Stimulated activated naive CD8-positive, alpha-beta T cell treated with anti-CD3 and anti-CD28 coated beads, Interleukin-15, amount 100 ng/mL, for 72 hours (primary cell): Measurements from ENCODE around the gene SMAD6.

Experiments
- ATAC-seq: fragments of 150-1000 bp; cut with Tn5 transposase; 2 replicates; pipeline ENCODE4 v1.10.0; 2021; ENCODE audit warnings: mild to moderate bottlenecking, moderate library complexity
- DNase-seq, 2 donors: peaks; one replicate each; pipeline ENCODE4 v3.0.0; 2021 to 2022
- H3K27ac Mint-ChIP-seq, 2 donors: one replicate each; pipeline ENCODE4 v1.8.0; 2022; ENCODE audit warnings: mild to moderate bottlenecking in 2 of 2, mixed read lengths in 2 of 2, moderate library complexity in 2 of 2
- H3K27me3 Mint-ChIP-seq: one replicate; pipeline ENCODE4 v1.8.0; 2022; ENCODE audit warnings: mixed read lengths
- H3K4me1 Mint-ChIP-seq: one replicate; pipeline ENCODE4 v1.8.0; 2022; ENCODE audit warnings: mild to moderate bottlenecking, mixed read lengths
- H3K4me3 Mint-ChIP-seq, 2 donors: one replicate each; pipeline ENCODE4 v1.8.0; 2022; ENCODE audit warnings: mild to moderate bottlenecking in 2 of 2, mixed read lengths in 2 of 2, moderate library complexity in 1 of 2
- H3K9me3 Mint-ChIP-seq, 2 donors: one replicate each; pipeline ENCODE4 v1.8.0; 2022; ENCODE audit warnings: mixed read lengths in 2 of 2

Gene SMAD6

GRCh38 chr15:66784174-66784573 is 82.1 kb downstream of the SMAD6 start:
- H3K4me3 Mint-ChIP-seq: no peak overlapping the region
- DNase-seq (no peak), ATAC-seq (no peak)
- no peaks in the 10 kb centered on the region for H3K4me1 Mint-ChIP-seq
- H3K27me3 Mint-ChIP-seq: no peaks in the 10 kb centered on the region
- H3K9me3 Mint-ChIP-seq: no peaks in the 10 kb centered on the region
- H3K27ac Mint-ChIP-seq: no peak overlapping the region

- Mint-ChIP-seq H3K27me3 (no peaks in the 10 kb centered on the region), H3K4me3 (no peak overlapping the region), H3K9me3 (no peaks in the 10 kb centered on the region), H3K4me1 (no peaks in the 10 kb centered on the region), H3K27ac (no peak overlapping the region)
- no peak for ATAC-seq
- no peak for DNase-seq
Measured at GRCh38 chr15:66785637-66786036, 83.6 kb downstream of the SMAD6 start.

GRCh38 chr15:66786222-66786621 is 84.2 kb downstream of the SMAD6 start:
- DNase-seq: no peak
- H3K27ac Mint-ChIP-seq: no peak overlapping the region
- H3K9me3 Mint-ChIP-seq: no peaks in the 10 kb centered on the region
- no peak overlapping the region for H3K4me3 Mint-ChIP-seq
- no peak for ATAC-seq
- H3K4me1 Mint-ChIP-seq: no peaks in the 10 kb centered on the region
- no peaks in the 10 kb centered on the region for H3K27me3 Mint-ChIP-seq

- ATAC-seq: no peak
- Mint-ChIP-seq H3K9me3 (no peaks in the 10 kb centered on the region), H3K27me3 (no peaks in the 10 kb centered on the region), H3K4me1 (no peaks in the 10 kb centered on the region), H3K27ac (peak overlapping the region; percentile 9 to 84), H3K4me3 (no peak overlapping the region)
- DNase-seq: no peak
Measured at GRCh38 chr15:66786708-66787488, 84.9 kb downstream of the SMAD6 start.

- Mint-ChIP-seq H3K27me3 (no peaks in the 10 kb centered on the region), H3K4me1 (no peaks in the 10 kb centered on the region), H3K27ac (no peak overlapping the region), H3K9me3 (no peaks in the 10 kb centered on the region), H3K4me3 (no peak overlapping the region)
- no peak for ATAC-seq
- no peak for DNase-seq
Measured at GRCh38 chr15:66787489-66787871, 85.4 kb downstream of the SMAD6 start.

GRCh38 chr15:66788024-66788423 is 86.0 kb downstream of the SMAD6 start:
- no peak overlapping the region for H3K4me3 Mint-ChIP-seq
- H3K4me1 Mint-ChIP-seq: no peaks in the 10 kb centered on the region
- DNase-seq (no peak), ATAC-seq (no peak)
- no peaks in the 10 kb centered on the region for H3K27me3 Mint-ChIP-seq
- no peaks in the 10 kb centered on the region for H3K9me3 Mint-ChIP-seq
- no peak overlapping the region for H3K27ac Mint-ChIP-seq

GRCh38 chr15:66789029-66790025 is 87.3 kb downstream of the SMAD6 start:
- ATAC-seq: no peak

GRCh38 chr15:66795851-66796250 is 93.8 kb downstream of the SMAD6 start:
- Mint-ChIP-seq H3K27ac (no peak overlapping the region), H3K27me3 (peaks cover 9% of the 10 kb centered on the region), H3K4me1 (no peaks in the 10 kb centered on the region), H3K9me3 (no peaks in the 10 kb centered on the region), H3K4me3 (no peak overlapping the region)
- ATAC-seq (no peak), DNase-seq (no peak)

More at GRCh38 chr15:66789029-66790025, 87.3 kb downstream of the SMAD6 start:
- H3K4me3 Mint-ChIP-seq: no peak overlapping the region
- no peaks in the 10 kb centered on the region for H3K4me1 Mint-ChIP-seq
- no peak overlapping the region for H3K27ac Mint-ChIP-seq
- H3K27me3 Mint-ChIP-seq: no peaks in the 10 kb centered on the region
- H3K9me3 Mint-ChIP-seq: no peaks in the 10 kb centered on the region
- DNase-seq: no peak

GRCh38 chr15:66796343-66796742 is 94.3 kb downstream of the SMAD6 start:
- Mint-ChIP-seq H3K4me1 (no peaks in the 10 kb centered on the region), H3K27me3 (peaks cover 9% of the 10 kb centered on the region), H3K4me3 (no peak overlapping the region), H3K27ac (no peak overlapping the region), H3K9me3 (no peaks in the 10 kb centered on the region)
- DNase-seq: no peak
- no peak for ATAC-seq

- DNase-seq (no peak), ATAC-seq (no peak)
- no peaks in the 10 kb centered on the region for H3K4me1 Mint-ChIP-seq
Measured at GRCh38 chr15:66797921-66798320, 95.9 kb downstream of the SMAD6 start.

GRCh38 chr15:66798426-66799061 is 96.5 kb downstream of the SMAD6 start:
- ATAC-seq: no peak
- DNase-seq: no peak
- H3K4me3 Mint-ChIP-seq: no peak overlapping the region
- no peak overlapping the region for H3K27ac Mint-ChIP-seq
- H3K4me1 Mint-ChIP-seq: no peaks in the 10 kb centered on the region
- H3K27me3 Mint-ChIP-seq: peaks cover 9% of the 10 kb centered on the region
- no peaks in the 10 kb centered on the region for H3K9me3 Mint-ChIP-seq

More at GRCh38 chr15:66797921-66798320, 95.9 kb downstream of the SMAD6 start:
- H3K4me3 Mint-ChIP-seq: no peak overlapping the region
- H3K9me3 Mint-ChIP-seq: no peaks in the 10 kb centered on the region
- peaks cover 9% of the 10 kb centered on the region for H3K27me3 Mint-ChIP-seq
- no peak overlapping the region for H3K27ac Mint-ChIP-seq

- DNase-seq (no peak), ATAC-seq (no peak)
- peaks cover 9% of the 10 kb centered on the region for H3K27me3 Mint-ChIP-seq
- no peak overlapping the region for H3K4me3 Mint-ChIP-seq
- no peaks in the 10 kb centered on the region for H3K9me3 Mint-ChIP-seq
- no peaks in the 10 kb centered on the region for H3K4me1 Mint-ChIP-seq
- H3K27ac Mint-ChIP-seq: no peak overlapping the region
Measured at GRCh38 chr15:66799242-66799641, 97.2 kb downstream of the SMAD6 start.

- ATAC-seq (no peak), DNase-seq (no peak)
- no peaks in the 10 kb centered on the region for H3K4me1 Mint-ChIP-seq
- H3K27ac Mint-ChIP-seq: no peak overlapping the region
- peaks cover 9% of the 10 kb centered on the region for H3K27me3 Mint-ChIP-seq
- no peak overlapping the region for H3K4me3 Mint-ChIP-seq
- H3K9me3 Mint-ChIP-seq: no peaks in the 10 kb centered on the region
Measured at GRCh38 chr15:66800584-66801235, 98.7 kb downstream of the SMAD6 start.

GRCh38 chr15:66801266-66801665 is 99.2 kb downstream of the SMAD6 start:
- DNase-seq (no peak), ATAC-seq (no peak)
- Mint-ChIP-seq H3K27me3 (peaks cover 9% of the 10 kb centered on the region), H3K4me3 (no peak overlapping the region), H3K9me3 (no peaks in the 10 kb centered on the region), H3K4me1 (no peaks in the 10 kb centered on the region), H3K27ac (no peak overlapping the region)
